ENCODE data around the gene EHHADH. TPM values are rescaled to one million over a fixed set of nuclear protein-coding genes. Genes with fewer than 3 reads are reported as not detected.
"Not testable (repeated sequence)": the region's sequence is repeated elsewhere in the genome, so short reads cannot be mapped to it uniquely, and the experiment has no call there.

EHHADH gene
- total RNA-seq (ENCODE audit: unreplicated experiment), result 6.8 TPM
- long read RNA-seq, partial matches to known transcripts, result 0 of 2 reads
- long read RNA-seq, other reads (novel, unspliced or antisense), result 1 of 2 reads

GRCh38 chr3:185253645-185254410, at the start of gene EHHADH:
Gene EHHADH (minus strand): TSS chr3:185254049. CDS start chr3:185254022, 27 bp downstream.
- no peak within 1 kb of the TSS for H3K27ac Mint-ChIP-seq (ENCODE audit: unreplicated experiment)
- TF ChIP-seq, protein P1, sequence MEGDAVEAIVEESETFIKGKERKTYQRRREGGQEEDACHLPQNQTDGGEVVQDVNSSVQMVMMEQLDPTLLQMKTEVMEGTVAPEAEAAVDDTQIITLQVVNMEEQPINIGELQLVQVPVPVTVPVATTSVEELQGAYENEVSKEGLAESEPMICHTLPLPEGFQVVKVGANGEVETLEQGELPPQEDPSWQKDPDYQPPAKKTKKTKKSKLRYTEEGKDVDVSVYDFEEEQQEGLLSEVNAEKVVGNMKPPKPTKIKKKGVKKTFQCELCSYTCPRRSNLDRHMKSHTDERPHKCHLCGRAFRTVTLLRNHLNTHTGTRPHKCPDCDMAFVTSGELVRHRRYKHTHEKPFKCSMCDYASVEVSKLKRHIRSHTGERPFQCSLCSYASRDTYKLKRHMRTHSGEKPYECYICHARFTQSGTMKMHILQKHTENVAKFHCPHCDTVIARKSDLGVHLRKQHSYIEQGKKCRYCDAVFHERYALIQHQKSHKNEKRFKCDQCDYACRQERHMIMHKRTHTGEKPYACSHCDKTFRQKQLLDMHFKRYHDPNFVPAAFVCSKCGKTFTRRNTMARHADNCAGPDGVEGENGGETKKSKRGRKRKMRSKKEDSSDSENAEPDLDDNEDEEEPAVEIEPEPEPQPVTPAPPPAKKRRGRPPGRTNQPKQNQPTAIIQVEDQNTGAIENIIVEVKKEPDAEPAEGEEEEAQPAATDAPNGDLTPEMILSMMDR (IDR thresholded peaks at IDR 0.05; ENCODE audit: unreplicated experiment), result no peak
- peak; percentile 63 for DNase-seq (ENCODE audit: low spot score)
- peaks cover 13% of the 10 kb centered on the region for H3K4me1 Mint-ChIP-seq (ENCODE audit: unreplicated experiment)
- peaks cover 3% of the 10 kb centered on the region for H3K27me3 Mint-ChIP-seq (ENCODE audit: unreplicated experiment)
- peaks cover 5% of the 10 kb centered on the region for H3K9me3 Mint-ChIP-seq (ENCODE audit: unreplicated experiment)
- H3K36me3 Mint-ChIP-seq (ENCODE audit: low read depth, unreplicated experiment), result peaks cover 10% of the 10 kb centered on the region
- H3K4me3 Mint-ChIP-seq (ENCODE audit: unreplicated experiment), result peak within 1 kb of the TSS; percentile 88

DNA sequence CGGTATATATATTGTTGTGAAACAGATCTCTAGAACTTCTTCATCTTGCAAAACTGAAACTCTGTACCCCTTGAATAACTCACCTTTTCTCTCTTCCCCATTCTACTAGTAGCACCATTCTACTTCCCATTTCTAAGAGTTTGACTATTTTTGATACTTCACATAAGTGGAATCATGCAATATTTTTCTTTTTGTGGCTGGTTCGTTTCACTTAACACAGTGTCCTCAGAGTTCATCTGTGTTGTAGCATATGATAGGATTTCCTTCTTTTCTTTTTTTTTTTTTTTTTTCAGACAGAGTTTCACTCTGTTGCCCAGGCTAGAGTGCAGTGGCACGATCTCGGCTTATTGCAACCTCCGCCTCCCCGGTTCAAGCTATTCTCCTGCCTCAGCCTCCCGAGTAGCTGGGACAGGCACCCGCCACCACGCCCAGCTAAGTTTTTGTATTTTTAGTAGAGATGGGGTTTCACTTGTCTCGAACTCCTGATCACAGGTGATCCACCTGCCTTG, 46.1 kb upstream of the EHHADH start:
- not testable (repeated sequence) for H3K27ac Mint-ChIP-seq (ENCODE audit: unreplicated experiment); H3K4me3 Mint-ChIP-seq (ENCODE audit: unreplicated experiment); H3K27me3 Mint-ChIP-seq (ENCODE audit: unreplicated experiment); H3K9me3 Mint-ChIP-seq (ENCODE audit: unreplicated experiment); DNase-seq (ENCODE audit: low spot score); H3K36me3 Mint-ChIP-seq (ENCODE audit: low read depth, unreplicated experiment); H3K4me1 Mint-ChIP-seq (ENCODE audit: unreplicated experiment)

DNA sequence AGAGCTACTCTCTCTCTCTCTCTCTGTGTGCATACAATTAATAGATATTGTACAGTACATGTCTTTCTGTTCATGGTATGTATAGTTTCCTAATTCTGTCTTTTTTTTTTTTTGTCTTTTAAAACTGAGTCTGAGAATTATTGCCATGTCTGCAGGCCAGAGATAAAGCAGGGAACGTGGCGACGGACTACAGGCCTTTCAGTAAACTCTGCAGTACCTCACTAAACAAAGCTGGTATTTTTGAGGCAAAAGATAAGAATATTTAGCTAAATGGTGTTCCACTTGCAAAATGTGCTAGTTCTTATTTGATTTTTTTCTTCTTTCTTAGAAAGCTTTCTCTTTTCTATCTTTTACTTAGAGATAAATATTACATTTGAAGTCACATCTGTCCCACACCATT, 44.0 kb upstream of the EHHADH start:
- TF ChIP-seq, protein P1 (IDR thresholded peaks at IDR 0.05; ENCODE audit: unreplicated experiment), result no peak
- Mint-ChIP-seq H3K27ac (ENCODE audit: unreplicated experiment) (no peak overlapping the region), H3K4me3 (ENCODE audit: unreplicated experiment) (no peak overlapping the region), H3K4me1 (ENCODE audit: unreplicated experiment) (no peaks in the 10 kb centered on the region), H3K36me3 (ENCODE audit: low read depth, unreplicated experiment) (no peaks in the 10 kb centered on the region), H3K9me3 (ENCODE audit: unreplicated experiment) (no peaks in the 10 kb centered on the region), H3K27me3 (ENCODE audit: unreplicated experiment) (peaks cover 1% of the 10 kb centered on the region)
- no peak for DNase-seq (ENCODE audit: low spot score)

GRCh38 chr3:185292238-185292637, 38.4 kb upstream of the EHHADH start:
- Mint-ChIP-seq H3K4me3 (ENCODE audit: unreplicated experiment) (no peak overlapping the region), H3K36me3 (ENCODE audit: low read depth, unreplicated experiment) (peaks cover 7% of the 10 kb centered on the region), H3K4me1 (ENCODE audit: unreplicated experiment) (no peaks in the 10 kb centered on the region), H3K9me3 (ENCODE audit: unreplicated experiment) (no peaks in the 10 kb centered on the region), H3K27me3 (ENCODE audit: unreplicated experiment) (no peaks in the 10 kb centered on the region), H3K27ac (ENCODE audit: unreplicated experiment) (no peak overlapping the region)
- TF ChIP-seq, protein P1 (IDR thresholded peaks at IDR 0.05; ENCODE audit: unreplicated experiment), result no peak
- DNase-seq (ENCODE audit: low spot score), result no peak

DNA sequence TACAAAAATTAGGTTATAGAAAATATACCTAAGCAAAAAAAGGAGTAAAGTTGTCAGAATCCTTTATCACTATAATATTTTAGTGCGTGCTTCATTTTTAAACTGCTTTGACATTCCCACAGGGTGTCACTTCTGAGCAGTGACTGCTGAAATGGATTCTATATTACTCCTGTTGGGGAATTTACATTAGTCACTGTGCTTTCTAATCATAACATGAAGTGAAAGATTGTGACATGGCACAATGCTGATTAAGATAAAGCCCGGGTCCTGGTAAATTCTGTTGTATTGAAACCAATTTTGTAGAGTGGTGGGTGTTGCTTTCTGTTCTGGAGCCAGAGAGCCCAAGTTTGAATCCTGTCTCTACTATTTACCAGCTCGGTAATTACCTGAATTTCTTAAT, 36.4 kb upstream of the EHHADH start:
- H3K27ac Mint-ChIP-seq (ENCODE audit: unreplicated experiment), result no peak overlapping the region
- DNase-seq (ENCODE audit: low spot score), result no peak
- no peaks in the 10 kb centered on the region for H3K4me1 Mint-ChIP-seq (ENCODE audit: unreplicated experiment)
- H3K4me3 Mint-ChIP-seq (ENCODE audit: unreplicated experiment), result no peak overlapping the region
- H3K36me3 Mint-ChIP-seq (ENCODE audit: low read depth, unreplicated experiment), result peaks cover 7% of the 10 kb centered on the region
- H3K27me3 Mint-ChIP-seq (ENCODE audit: unreplicated experiment), result no peaks in the 10 kb centered on the region
- TF ChIP-seq, protein P1 (IDR thresholded peaks at IDR 0.05; ENCODE audit: unreplicated experiment), result no peak
- H3K9me3 Mint-ChIP-seq (ENCODE audit: unreplicated experiment), result no peaks in the 10 kb centered on the region
